GM21737 (cell line): ENCODE measurements around the gene KRTAP13-2.

Experiments
- ATAC-seq: cut with Tn5 transposase; IDR thresholded peaks from one replicate; pipeline ENCODE4 v1.9.1; 2021; ENCODE audit warnings: mild to moderate bottlenecking, moderate library complexity; ENCODE audit not compliant: unreplicated experiment

KRTAP13-2 gene

GRCh38 chr21:30329203-30329875, 42.7 kb downstream of the KRTAP13-2 start:
- no peak for ATAC-seq

GRCh38 chr21:30326390-30326789, 45.7 kb downstream of the KRTAP13-2 start:
- ATAC-seq, result no peak
